GM06990 (cell line): ENCODE measurements around the gene BUD23.
A peak's percentile ranks its signal among the peaks of the same experiment; 100 is the strongest.

ENCODE experiments used
- DNase-seq: peaks from one replicate; pipeline ENCODE4 v3.0.0-alpha.2; 2011; ENCODE audit not compliant: insufficient read length; ENCODE audit errors: extremely low read depth
- H3K27me3 ChIP-seq: replicated peaks from 2 replicates; pipeline ENCODE4 v1.6.0; 2011; ENCODE audit warnings: low read length; ENCODE audit not compliant: control insufficient read depth, insufficient read depth
- H3K36me3 ChIP-seq: 2 replicates; pipeline ENCODE4 v1.5.1; 2011; ENCODE audit warnings: low read length; ENCODE audit not compliant: control insufficient read depth, insufficient read depth
- H3K4me3 ChIP-seq: replicated peaks from 2 replicates; pipeline ENCODE4 v1.5.1; 2011; ENCODE audit warnings: low read depth, mild to moderate bottlenecking, control low read depth, low read length
- CTCF ChIP-seq: IDR thresholded peaks from 2 replicates; pipeline ENCODE4 v1.5.1; 2011; ENCODE audit warnings: low read length, control low read depth, mild to moderate bottlenecking, inconsistent platforms; ENCODE audit not compliant: insufficient read depth, poor library complexity, severe bottlenecking

BUD23 gene

DNA sequence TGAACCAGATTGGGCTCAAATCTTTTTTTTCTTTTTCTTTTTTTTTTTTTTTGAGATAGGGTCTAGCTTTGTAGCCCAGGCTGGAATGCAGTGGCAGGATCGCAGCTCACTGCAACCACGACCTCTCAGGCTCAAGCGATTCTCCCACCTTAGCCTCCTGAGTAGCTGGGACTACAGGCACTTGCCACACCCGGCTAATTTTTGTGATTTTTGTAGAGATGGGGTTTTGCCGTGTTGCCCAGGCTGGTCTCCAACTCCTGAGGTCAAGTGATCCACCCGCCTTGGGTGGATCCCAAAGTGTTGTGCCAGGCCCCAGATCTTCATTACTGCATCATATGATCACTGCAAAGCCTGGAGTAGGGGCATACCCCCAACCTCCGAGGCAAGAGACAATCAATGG is 2.9 kb upstream of the BUD23 start:
- no peak for TF ChIP-seq CTCF
- peaks cover 9% of the 10 kb centered on the region for H3K36me3 ChIP-seq
- no peak for DNase-seq
- no peaks in the 10 kb centered on the region for H3K27me3 ChIP-seq
- H3K4me3 ChIP-seq, result no peak overlapping the region

DNA sequence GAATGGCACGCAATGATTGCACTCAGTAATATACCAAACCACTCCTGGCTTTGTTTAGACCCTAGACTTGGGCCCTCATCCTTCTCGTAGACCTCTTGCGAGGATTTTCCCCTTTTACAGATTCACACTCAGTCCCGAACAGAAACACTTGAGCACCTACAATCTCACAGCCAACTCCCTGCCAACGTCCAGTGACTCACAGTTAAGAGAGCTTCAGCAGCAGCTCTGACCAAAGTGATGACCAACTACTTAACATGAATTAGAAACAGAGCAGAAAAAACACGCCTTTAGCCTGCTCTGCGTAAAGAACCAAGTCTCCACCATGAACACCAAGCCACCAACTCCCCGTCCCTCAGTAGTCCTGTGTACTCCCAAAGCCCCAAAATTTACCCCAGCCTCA is 2.4 kb upstream of the BUD23 start:
- Histone ChIP-seq H3K4me3 (no peak overlapping the region), H3K36me3 (peaks cover 9% of the 10 kb centered on the region), H3K27me3 (no peaks in the 10 kb centered on the region)
- no peak for DNase-seq
- no peak for TF ChIP-seq CTCF

DNA sequence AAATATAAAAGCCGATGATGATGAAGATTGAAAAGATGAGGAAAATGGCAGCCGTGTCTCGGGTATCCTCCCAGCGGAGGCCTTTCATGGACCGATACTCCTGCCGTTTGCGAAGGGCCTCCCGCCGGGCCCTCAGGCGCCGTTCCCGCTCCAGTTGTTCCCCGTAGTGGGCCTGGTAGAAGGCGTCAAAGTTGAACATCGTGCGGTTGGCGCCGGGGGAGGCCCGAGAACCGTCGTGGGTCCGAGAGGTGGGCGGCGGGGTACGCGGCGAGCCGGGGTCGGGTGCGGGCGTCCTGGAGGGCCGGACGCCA is 697 bp upstream of the BUD23 start:
- Histone ChIP-seq H3K4me3 (peak overlapping the region; percentile 82), H3K27me3 (no peaks in the 10 kb centered on the region), H3K36me3 (peaks cover 13% of the 10 kb centered on the region)
- no peak for DNase-seq
- no peak for TF ChIP-seq CTCF

- H3K36me3 ChIP-seq, result peaks cover 8% of the 10 kb centered on the region
- no peak for DNase-seq
- no peak for TF ChIP-seq CTCF
Measured at GRCh38 chr7:73683788-73684693, 644 bp downstream of the BUD23 start.

GRCh38 chr7:73685311-73685710 is 1.9 kb downstream of the BUD23 start:
- peaks cover 5% of the 10 kb centered on the region for H3K36me3 ChIP-seq
- H3K4me3 ChIP-seq, result no peak overlapping the region
- no peaks in the 10 kb centered on the region for H3K27me3 ChIP-seq
- no peak for TF ChIP-seq CTCF
- DNase-seq, result no peak

More at GRCh38 chr7:73683788-73684693, 644 bp downstream of the BUD23 start:
- H3K27me3 ChIP-seq, result no peaks in the 10 kb centered on the region
- H3K4me3 ChIP-seq, result peak overlapping the region; percentile 83
